ENCODE measurements around the gene MTCP1. TPM values are rescaled to one million over a fixed set of nuclear protein-coding genes. Genes with fewer than 3 reads are reported as not detected.

MTCP1 gene
- total RNA-seq, 4 donors from 2014 or later, result 1.0 to 1.6 (median 1.3) TPM

GRCh38 chrX:155052738-155053498 is 18.0 kb downstream of the MTCP1 start:
- WGBS, 2 donors, result 77 to 95% methylated on average over 5 of the region's 5 CpGs
- intact Hi-C loops (cut with DNase I; ENCODE audit: low total_unique reads), result no loop called here

GRCh38 chrX:155048977-155049619 is 21.8 kb downstream of the MTCP1 start:
- TF ChIP-seq POLR2A (IDR thresholded peaks at IDR 0.05) (no peak), CTCF (IDR thresholded peaks at IDR 0.05) (no peak)
- WGBS, 2 donors, result 44 to 56% methylated on average over 9 of the region's 9 CpGs
- no peak for DNase-seq (ENCODE audit: low spot score in 2 of 2)
- intact Hi-C loops (cut with DNase I; ENCODE audit: low total_unique reads), result loop anchor here (5.0 kb wide), 1 partner anchor 182 kb away; no protein-coding TSS in a partner anchor
- H3K4me3 ChIP-seq (ENCODE audit: low read depth, poor library complexity, severe bottlenecking), result no peak overlapping the region

More at GRCh38 chrX:155052738-155053498, 18.0 kb downstream of the MTCP1 start:
- TF ChIP-seq CTCF (IDR thresholded peaks at IDR 0.05), result no peak
- no peak for TF ChIP-seq POLR2A (IDR thresholded peaks at IDR 0.05)
- no peak for DNase-seq (ENCODE audit: low spot score in 2 of 2)
- H3K4me3 ChIP-seq (ENCODE audit: low read depth, poor library complexity, severe bottlenecking), result no peak overlapping the region

- WGBS, 2 donors, result 64 to 80% methylated on average over 5 of the region's 5 CpGs
- TF ChIP-seq CTCF (IDR thresholded peaks at IDR 0.05), result no peak
- no peak for TF ChIP-seq POLR2A (IDR thresholded peaks at IDR 0.05)
- no peak for DNase-seq (ENCODE audit: low spot score in 2 of 2)
- no peak overlapping the region for H3K4me3 ChIP-seq (ENCODE audit: low read depth, poor library complexity, severe bottlenecking)
- intact Hi-C loops (cut with DNase I; ENCODE audit: low total_unique reads), result loop anchor here (5.0 kb wide), 1 partner anchor 180 kb away; no protein-coding TSS in a partner anchor
Observed at GRCh38 chrX:155046811-155047528, 24.0 kb downstream of the MTCP1 start.

GRCh38 chrX:155046129-155046810 is 24.7 kb downstream of the MTCP1 start:
- no peak for DNase-seq (ENCODE audit: low spot score in 2 of 2)
- intact Hi-C loops (cut with DNase I; ENCODE audit: low total_unique reads), result loop anchor here (5.0 kb wide), 1 partner anchor 179 kb away; no protein-coding TSS in a partner anchor
- WGBS, 2 donors, result 69 to 84% methylated on average over 6 of the region's 6 CpGs
- H3K4me3 ChIP-seq (ENCODE audit: low read depth, poor library complexity, severe bottlenecking), result no peak overlapping the region
- TF ChIP-seq CTCF (IDR thresholded peaks at IDR 0.05), result no peak
- TF ChIP-seq POLR2A (IDR thresholded peaks at IDR 0.05), result no peak

GRCh38 chrX:155035688-155036087 is 35.2 kb downstream of the MTCP1 start:
- intact Hi-C loops (cut with DNase I; ENCODE audit: low total_unique reads), result no loop called here
- 93 to 95% methylated on average over 4 of the region's 4 CpGs for WGBS, 2 donors
- no peak for DNase-seq (ENCODE audit: low spot score in 2 of 2)
- H3K4me3 ChIP-seq (ENCODE audit: low read depth, poor library complexity, severe bottlenecking), result no peak overlapping the region
- TF ChIP-seq CTCF (IDR thresholded peaks at IDR 0.05) (no peak), POLR2A (IDR thresholded peaks at IDR 0.05) (no peak)
